ENCODE results near the gene ZBTB20. TPM values are rescaled to one million over a fixed set of nuclear protein-coding genes. Genes with fewer than 3 reads are reported as not detected.

Gene ZBTB20
- total RNA-seq, 1 experiment from 2014 or later: 10.7 TPM

DNA sequence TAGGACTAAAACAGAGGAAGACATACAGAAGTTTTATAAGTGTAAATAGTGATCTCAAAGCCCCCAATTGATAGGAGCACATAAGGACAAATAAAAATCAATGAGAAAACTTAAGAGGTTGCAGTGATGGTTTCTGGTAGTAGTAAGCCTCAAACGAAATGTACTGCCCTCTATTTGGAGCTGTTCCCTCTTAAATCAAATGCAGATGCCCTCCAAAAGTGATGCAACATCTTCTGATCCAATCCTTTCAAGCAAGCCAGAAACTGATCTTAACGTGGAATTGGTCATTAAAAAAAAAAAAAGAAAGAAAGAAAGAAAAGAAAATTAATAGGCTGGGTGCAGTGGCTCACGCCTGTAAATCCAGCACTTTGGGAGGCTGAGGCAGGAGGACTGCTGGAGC lies 259.3 kb downstream of the ZBTB20 start:
- H3K27ac Mint-ChIP-seq (ENCODE audit: low read depth, unreplicated experiment): no peak overlapping the region
- TF ChIP-seq CTCF (IDR thresholded peaks at IDR 0.05; ENCODE audit: unreplicated experiment): no peak
- intact Hi-C loops (cut with micrococcal nuclease): no loop called here
- H3K4me1 Mint-ChIP-seq (ENCODE audit: insufficient read depth, unreplicated experiment): no peaks in the 10 kb centered on the region
- BruUV-seq (replicated peaks): no TSS peak
- no peak for DNase-seq (ENCODE audit: unreplicated experiment)
- H3K4me3 Mint-ChIP-seq (ENCODE audit: unreplicated experiment): no peak overlapping the region
- ChIA-PET CTCF (interaction anchor here (1.0 kb wide), 1 partner anchor 12 kb away, joined by 3 read pairs; no protein-coding TSS in a partner anchor), POLR2A (no interaction called here)
- H3K27me3 Mint-ChIP-seq (ENCODE audit: insufficient read depth, unreplicated experiment): no peaks in the 10 kb centered on the region
- no peaks in the 10 kb centered on the region for H3K9me3 Mint-ChIP-seq (ENCODE audit: unreplicated experiment)
- H3K36me3 Mint-ChIP-seq (ENCODE audit: insufficient read depth, unreplicated experiment): no peaks in the 10 kb centered on the region

- no peak for DNase-seq (ENCODE audit: unreplicated experiment)
- H3K27me3 Mint-ChIP-seq (ENCODE audit: insufficient read depth, unreplicated experiment): no peaks in the 10 kb centered on the region
- ChIA-PET POLR2A (no interaction called here), CTCF (interaction anchor here (1.0 kb wide), 1 partner anchor 13 kb away, joined by 3 read pairs; no protein-coding TSS in a partner anchor)
- no peak overlapping the region for H3K4me3 Mint-ChIP-seq (ENCODE audit: unreplicated experiment)
- intact Hi-C loops (cut with micrococcal nuclease): no loop called here
- no peak overlapping the region for H3K27ac Mint-ChIP-seq (ENCODE audit: low read depth, unreplicated experiment)
- no peak for TF ChIP-seq CTCF (IDR thresholded peaks at IDR 0.05; ENCODE audit: unreplicated experiment)
- BruUV-seq (replicated peaks): no TSS peak
- H3K4me1 Mint-ChIP-seq (ENCODE audit: insufficient read depth, unreplicated experiment): no peaks in the 10 kb centered on the region
- no peaks in the 10 kb centered on the region for H3K36me3 Mint-ChIP-seq (ENCODE audit: insufficient read depth, unreplicated experiment)
- no peaks in the 10 kb centered on the region for H3K9me3 Mint-ChIP-seq (ENCODE audit: unreplicated experiment)
Observed at GRCh38 chr3:114886905-114887304, 260.2 kb downstream of the ZBTB20 start.

- H3K4me1 Mint-ChIP-seq (ENCODE audit: insufficient read depth, unreplicated experiment): peaks cover 4% of the 10 kb centered on the region
- H3K9me3 Mint-ChIP-seq (ENCODE audit: unreplicated experiment): no peaks in the 10 kb centered on the region
- no TSS peak for BruUV-seq (replicated peaks)
- CTCF ChIA-PET: interaction anchor here (0.8 kb wide), 1 partner anchor 729 kb away, joined by 3 read pairs; no protein-coding TSS in a partner anchor
- no peak overlapping the region for H3K27ac Mint-ChIP-seq (ENCODE audit: low read depth, unreplicated experiment)
- TF ChIP-seq CTCF (IDR thresholded peaks at IDR 0.05; ENCODE audit: unreplicated experiment): no peak
- H3K36me3 Mint-ChIP-seq (ENCODE audit: insufficient read depth, unreplicated experiment): no peaks in the 10 kb centered on the region
- DNase-seq (ENCODE audit: unreplicated experiment): no peak
- intact Hi-C loops (cut with micrococcal nuclease): no loop called here
- H3K4me3 Mint-ChIP-seq (ENCODE audit: unreplicated experiment): no peak overlapping the region
- POLR2A ChIA-PET: no interaction called here
- H3K27me3 Mint-ChIP-seq (ENCODE audit: insufficient read depth, unreplicated experiment): no peaks in the 10 kb centered on the region
Observed at GRCh38 chr3:114884213-114884923, 262.7 kb downstream of the ZBTB20 start.

DNA sequence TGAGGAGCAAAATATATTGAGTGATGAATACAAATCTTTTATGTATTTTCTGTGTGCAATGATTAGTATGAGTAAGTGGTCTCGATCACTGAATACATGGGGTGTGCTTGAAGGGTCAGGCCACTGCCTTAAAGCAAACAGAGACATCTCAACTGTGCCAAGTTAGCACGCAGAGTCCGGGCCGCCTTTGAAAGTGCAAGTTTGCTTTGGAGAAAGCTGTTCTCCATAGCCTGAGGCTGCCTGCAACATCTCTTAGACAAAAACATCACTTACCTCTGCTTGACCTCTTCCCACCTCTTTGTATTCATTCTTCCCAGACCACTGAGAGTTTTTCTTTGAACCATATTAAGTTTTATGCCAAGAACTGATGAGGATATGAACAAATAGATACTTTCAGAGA lies 267.0 kb downstream of the ZBTB20 start:
- H3K4me3 Mint-ChIP-seq (ENCODE audit: unreplicated experiment): no peak overlapping the region

More for the DNA sequence above, 267.0 kb downstream of the ZBTB20 start:
- intact Hi-C loops (cut with micrococcal nuclease): no loop called here
- CTCF ChIA-PET: no interaction called here
- no TSS peak for BruUV-seq (replicated peaks)
- no peaks in the 10 kb centered on the region for H3K9me3 Mint-ChIP-seq (ENCODE audit: unreplicated experiment)
- no peaks in the 10 kb centered on the region for H3K36me3 Mint-ChIP-seq (ENCODE audit: insufficient read depth, unreplicated experiment)
- no peak for TF ChIP-seq CTCF (IDR thresholded peaks at IDR 0.05; ENCODE audit: unreplicated experiment)
- no peak overlapping the region for H3K27ac Mint-ChIP-seq (ENCODE audit: low read depth, unreplicated experiment)
- peaks cover 14% of the 10 kb centered on the region for H3K4me1 Mint-ChIP-seq (ENCODE audit: insufficient read depth, unreplicated experiment)
- no peaks in the 10 kb centered on the region for H3K27me3 Mint-ChIP-seq (ENCODE audit: insufficient read depth, unreplicated experiment)
- POLR2A ChIA-PET: no interaction called here
- DNase-seq (ENCODE audit: unreplicated experiment): peak; percentile 35

All from MCF 10A (cell line).